H1 (cell line): ENCODE measurements around the gene PBX1. TPM values are rescaled to one million over a fixed set of nuclear protein-coding genes. Genes with fewer than 3 reads are reported as not detected.

Experiments
- BCL11A ChIP-seq, 2 experiments: IDR thresholded peaks; one replicate each; pipeline ENCODE4 v1.6.1; 2011; ENCODE audit warnings: low read depth in 2 of 2, low read length in 2 of 2, mild to moderate bottlenecking in 2 of 2
- CTBP2 ChIP-seq: IDR thresholded peaks from 2 replicates; pipeline ENCODE4 v1.7.0; 2011; ENCODE audit warnings: borderline replicate concordance, mild to moderate bottlenecking, moderate library complexity, mixed read lengths, low read length; ENCODE audit not compliant: insufficient read depth, insufficient read length
- GTF2F1 ChIP-seq: IDR thresholded peaks from 2 replicates; pipeline ENCODE4 v1.6.1; 2012; ENCODE audit warnings: low read depth, low read length, improper control_type of control experiment, borderline replicate concordance
- KDM1A ChIP-seq: fragments of 200-600, 300-600 bp; sonication (generic); IDR thresholded peaks from 2 replicates; pipeline ENCODE4 v1.7.1; 2016; ENCODE audit warnings: mild to moderate bottlenecking, low read length, borderline replicate concordance
- RBBP5 ChIP-seq: IDR thresholded peaks from 2 replicates; pipeline ENCODE4 v1.7.1; 2012; ENCODE audit warnings: low read depth, mild to moderate bottlenecking, inconsistent platforms, low read length, moderate library complexity, borderline replicate concordance
- RNF2 ChIP-seq: fragments of 200-900, 300-1000 bp; sonication (generic); IDR thresholded peaks from 2 replicates; pipeline ENCODE4 v1.7.1; 2016; ENCODE audit warnings: borderline replicate concordance, low read depth, mild to moderate bottlenecking, antibody characterized with exemption, low read length; ENCODE audit not compliant: poor library complexity, severe bottlenecking; ENCODE audit errors: missing control alignments
- TBP ChIP-seq: IDR thresholded peaks from 2 replicates; pipeline ENCODE4 v1.6.1; 2011; ENCODE audit warnings: low read depth, low read length, improper control_type of control experiment
- polyA plus RNA-seq, 7 experiments: library from polyadenylated mRNA; depleted of rRNA in 3 of 7; stranded (reverse) in 5 of 7; unstranded in 2 of 7; fragments of >200 nt in 5 of 7; fragments of 200-250 nt in 2 of 7; gene quantifications; 1 replicate in 5 of 7; 2 replicates in 1 of 7; 4 replicates in 1 of 7; pipeline versions ENCODE4 v1.2.1 to v1.2.3, GENCODE V29; 2011 to 2013; ENCODE audit warnings: missing spikeins in 2 of 7, mixed read lengths in 2 of 7
- total RNA-seq: library from RNA; stranded (reverse); fragmentation: NEBNext Ultra II Directional; extraction: Animal tissue kit (Norgen Biotek cat#: 25700); gene quantifications from 2 replicates; pipeline ENCODE4 v1.2.1, GENCODE V29; 2021
- TF ChIP-seq, protein P1 (sequence below): IDR thresholded peaks from 2 replicates; pipeline ENCODE4 v1.6.1; 2012; ENCODE audit warnings: low read length, inconsistent platforms

The PBX1 gene
- total and polyA plus RNA-seq, 2 of the 8 experiments (the other 6 are each of a cell fraction or from before 2014, with no cell fraction given) = 87.4 to 124 TPM

DNA sequence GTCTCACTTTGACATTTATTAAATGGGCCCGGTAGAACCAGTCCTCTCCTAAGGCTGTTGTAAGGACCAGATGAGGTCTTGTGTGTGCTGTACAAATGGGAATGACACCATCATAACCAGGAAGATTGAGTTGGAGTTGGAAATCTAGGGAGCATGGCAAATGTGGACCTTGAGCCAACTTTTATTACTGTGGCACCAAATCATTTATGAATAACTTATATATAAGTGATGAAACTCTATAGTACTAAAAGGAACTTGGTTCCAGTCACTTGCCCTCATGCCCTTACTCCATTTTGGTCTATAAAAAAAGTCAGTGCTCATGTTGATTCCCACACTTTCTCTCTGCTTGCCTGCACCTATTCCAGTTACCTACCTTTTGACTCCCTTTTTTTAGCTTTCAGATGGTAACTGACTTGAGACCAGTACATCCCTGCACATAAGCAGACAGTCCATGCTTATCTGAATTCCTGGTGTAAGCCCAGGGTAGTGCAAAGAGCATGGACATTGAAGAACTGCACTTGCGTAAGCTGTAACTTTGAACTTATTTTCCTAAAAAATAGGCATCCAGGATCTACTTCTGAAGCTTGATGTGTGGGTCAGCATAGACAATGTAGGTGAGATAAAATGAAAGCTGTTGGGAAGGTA is 210.6 kb downstream of the PBX1 start (continued):
- no peak for TF ChIP-seq RNF2
- no peak for TF ChIP-seq GTF2F1
- TF ChIP-seq, protein P1, sequence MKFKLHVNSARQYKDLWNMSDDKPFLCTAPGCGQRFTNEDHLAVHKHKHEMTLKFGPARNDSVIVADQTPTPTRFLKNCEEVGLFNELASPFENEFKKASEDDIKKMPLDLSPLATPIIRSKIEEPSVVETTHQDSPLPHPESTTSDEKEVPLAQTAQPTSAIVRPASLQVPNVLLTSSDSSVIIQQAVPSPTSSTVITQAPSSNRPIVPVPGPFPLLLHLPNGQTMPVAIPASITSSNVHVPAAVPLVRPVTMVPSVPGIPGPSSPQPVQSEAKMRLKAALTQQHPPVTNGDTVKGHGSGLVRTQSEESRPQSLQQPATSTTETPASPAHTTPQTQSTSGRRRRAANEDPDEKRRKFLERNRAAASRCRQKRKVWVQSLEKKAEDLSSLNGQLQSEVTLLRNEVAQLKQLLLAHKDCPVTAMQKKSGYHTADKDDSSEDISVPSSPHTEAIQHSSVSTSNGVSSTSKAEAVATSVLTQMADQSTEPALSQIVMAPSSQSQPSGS = no peak
- TF ChIP-seq TBP = no peak
- no peak for TF ChIP-seq CTBP2
- TF ChIP-seq BCL11A (IDR thresholded peaks at IDR 0.05; ENCODE audit: low read depth in 2 of 2, low read length in 2 of 2) = no peak
- TF ChIP-seq RBBP5 = no peak
- TF ChIP-seq KDM1A = no peak
- TF ChIP-seq, all 59 proteins: peak for 0
